HT-29 (cell line): Measurements from ENCODE around the gene OR10J5. TPM values are rescaled to one million over a fixed set of nuclear protein-coding genes. Genes with fewer than 3 reads are reported as not detected.
A peak's percentile ranks its signal among the peaks of the same experiment; 100 is the strongest.
"Not testable (repeated sequence)": the region's sequence is repeated elsewhere in the genome, so short reads cannot be mapped to it uniquely, and the experiment has no call there.

ENCODE experiments used
- DNase-seq: peaks from one replicate; pipeline ENCODE4 v3.0.0-alpha.2; 2015; ENCODE audit warnings: low spot score
- total RNA-seq: library from RNA; depleted of rRNA; stranded (reverse); fragments of >200 nt; shearing (Covaris generic); gene quantifications from 2 replicates; pipeline ENCODE4 v1.2.3, GENCODE V29; 2014; rRNA removed

The OR10J5 gene
- total RNA-seq = not detected in 2 replicates

- no peak for DNase-seq
Observed at GRCh38 chr1:159535907-159536306, at the start of gene OR10J5. Gene OR10J5, minus strand, starts transcription at chr1:159536007. Its CDS starts 0 bp downstream, at chr1:159536007.

- no peak for DNase-seq
Observed at GRCh38 chr1:159584536-159584935, 48.7 kb upstream of the OR10J5 start.

- DNase-seq = no peak
Observed at GRCh38 chr1:159581422-159581821, 45.6 kb upstream of the OR10J5 start.

- DNase-seq = no peak
Observed at GRCh38 chr1:159580340-159580739, 44.5 kb upstream of the OR10J5 start.

- DNase-seq = no peak
Observed at GRCh38 chr1:159577446-159577845, 41.6 kb upstream of the OR10J5 start.

- no peak for DNase-seq
Observed at GRCh38 chr1:159562680-159563079, 26.9 kb upstream of the OR10J5 start.

GRCh38 chr1:159561497-159561896 is 25.7 kb upstream of the OR10J5 start:
- DNase-seq = no peak

- DNase-seq = no peak
Observed at GRCh38 chr1:159560599-159560998, 24.8 kb upstream of the OR10J5 start.

GRCh38 chr1:159556931-159557369 is 21.1 kb upstream of the OR10J5 start:
- no peak for DNase-seq

- DNase-seq = no peak
Observed at GRCh38 chr1:159554696-159555095, 18.9 kb upstream of the OR10J5 start.

- no peak for DNase-seq
Observed at GRCh38 chr1:159554261-159554660, 18.5 kb upstream of the OR10J5 start.

- no peak for DNase-seq
Observed at GRCh38 chr1:159548126-159548525, 12.3 kb upstream of the OR10J5 start.

- no peak for DNase-seq
Observed at GRCh38 chr1:159532922-159533321, 2.9 kb downstream of the OR10J5 start.

- DNase-seq = not testable (repeated sequence)
Observed at GRCh38 chr1:159524792-159525191, 11.0 kb downstream of the OR10J5 start.

GRCh38 chr1:159510229-159510541 is 25.6 kb downstream of the OR10J5 start:
- no peak for DNase-seq

- DNase-seq = peak; percentile 3
Observed at GRCh38 chr1:159509440-159510228, 26.2 kb downstream of the OR10J5 start.

- no peak for DNase-seq
Observed at GRCh38 chr1:159508951-159509350, 26.9 kb downstream of the OR10J5 start.

GRCh38 chr1:159505676-159506075 is 30.1 kb downstream of the OR10J5 start:
- no peak for DNase-seq

GRCh38 chr1:159501082-159501481 is 34.7 kb downstream of the OR10J5 start:
- DNase-seq = no peak

- DNase-seq = not testable (repeated sequence)
Observed at GRCh38 chr1:159494513-159495210, 41.1 kb downstream of the OR10J5 start.

- no peak for DNase-seq
Observed at GRCh38 chr1:159493354-159493753, 42.5 kb downstream of the OR10J5 start.

- no peak for DNase-seq
Observed at GRCh38 chr1:159492575-159493323, 43.1 kb downstream of the OR10J5 start.
